Measurements from ENCODE around the gene MFSD2B.

- TF ChIP-seq CTCF (IDR thresholded peaks at IDR 0.05) (no peak), POLR2AphosphoS5 (IDR thresholded peaks at IDR 0.05) (no peak), EP300 (IDR thresholded peaks at IDR 0.05) (no peak)
Measured at GRCh38 chr2:24024996-24025663, 15.2 kb downstream of the MFSD2B start.

Measured in gastroesophageal sphincter (tissue), 3 donors.